Small intestine (tissue), 7 donors: ENCODE data around the gene PRKCD. TPM values are rescaled to one million over a fixed set of nuclear protein-coding genes. Genes with fewer than 3 reads are reported as not detected.

Experiments used
- DNase-seq, 2 donors: peaks; one replicate each; pipeline versions ENCODE4 v3.0.0 to v3.0.0-alpha.2; 2013
- FAIRE-seq: peaks from 2 replicates; lab custom pipeline; 2012; peaks lifted over from hg19 to GRCh38; lab: Jason Lieb, UNC
- H3K27ac ChIP-seq, 3 donors: one replicate each; pipeline ENCODE4 v1.5.1; 2013; ENCODE audit warnings: low read length in 2 of 3, mild to moderate bottlenecking in 2 of 3, control low read depth in 1 of 3, inconsistent platforms in 1 of 3, low read depth in 1 of 3, moderate library complexity in 1 of 3
- H3K27me3 ChIP-seq, 3 donors: one replicate each; pipeline ENCODE4 v1.6.1; 2013; ENCODE audit warnings: low read length in 3 of 3, inconsistent platforms in 1 of 3; ENCODE audit not compliant: control insufficient read depth in 3 of 3, insufficient read depth in 3 of 3
- H3K36me3 ChIP-seq, 3 donors: one replicate each; pipeline ENCODE4 v1.6.1; 2013; ENCODE audit warnings: low read length in 3 of 3, inconsistent platforms in 1 of 3, low read depth in 1 of 3, mild to moderate bottlenecking in 1 of 3, moderate library complexity in 1 of 3; ENCODE audit not compliant: control insufficient read depth in 3 of 3, insufficient read depth in 2 of 3
- H3K4me1 ChIP-seq, 3 donors: one replicate each; pipeline ENCODE4 v1.6.1; 2013; ENCODE audit warnings: low read length in 2 of 3, inconsistent platforms in 1 of 3, low read depth in 1 of 3, mild to moderate bottlenecking in 1 of 3, moderate library complexity in 1 of 3; ENCODE audit not compliant: control insufficient read depth in 3 of 3, insufficient read depth in 2 of 3
- H3K4me3 ChIP-seq, 3 donors: one replicate each; pipeline ENCODE4 v1.5.1; 2013; ENCODE audit warnings: low read length in 3 of 3, control low read depth in 1 of 3, inconsistent platforms in 1 of 3, low read depth in 1 of 3, mild to moderate bottlenecking in 1 of 3, moderate library complexity in 1 of 3
- H3K9me3 ChIP-seq, 2 donors: one replicate each; pipeline ENCODE4 v1.6.1; 2013; ENCODE audit warnings: low read depth in 1 of 2, low read length in 1 of 2; ENCODE audit not compliant: control insufficient read depth in 2 of 2, insufficient read depth in 1 of 2
- WGBS, 3 donors: extraction: QIAGEN DNeasy Blood & Tissue Kit; methylation state at CpG; one replicate each; pipeline ENCODE4 v1.1.7; 2013; 5-methylcytosine and 5-hydroxymethylcytosine counted together
- polyA plus RNA-seq, 4 donors: library from polyadenylated mRNA; stranded (reverse) in 3 of 4; unstranded in 1 of 4; fragments of 200-250 nt in 3 of 4; fragments of 120-200 nt in 1 of 4; gene quantifications; one replicate each; pipeline versions ENCODE4 v1.2.1 to v1.2.3, GENCODE V29; 2013
- donor health status: healthy with polysubstance abuse.
- donor health status: control.
- donor health status: control.
- donor health status: Bipolar disorder and iron deficiency.
- donor health status: healthy.

Gene PRKCD
- polyA plus RNA-seq, 4 donors = 28.9 to 150 (median 67.2) TPM

GRCh38 chr3:53161820-53162671 lies 1.0 kb downstream of the PRKCD start:
- 2 to 6% (median 6%) methylated on average over 24 to 49 of the region's 49 CpGs for WGBS, 3 donors
- peak overlapping the region; percentile 84 to 99 (median 91) for H3K4me3 ChIP-seq
- peak overlapping the region; percentile 85 to 99 (median 95) for H3K27ac ChIP-seq
- peaks cover 7 to 71% (median 10%) of the 10 kb centered on the region in 3 donors for H3K4me1 ChIP-seq
- FAIRE-seq = no peak
- peak; percentile 43 to 67 for DNase-seq
- no peaks in the 10 kb centered on the region for H3K27me3 ChIP-seq
- H3K9me3 ChIP-seq = no peaks in the 10 kb centered on the region
- H3K36me3 ChIP-seq = peaks cover 0 to 35% (median 3%) of the 10 kb centered on the region in 3 donors

- Histone ChIP-seq H3K4me1 (peaks cover 7 to 70% (median 14%) of the 10 kb centered on the region in 3 donors), H3K9me3 (no peaks in the 10 kb centered on the region), H3K36me3 (peaks cover 0 to 41% (median 3%) of the 10 kb centered on the region in 3 donors), H3K4me3 (peak overlapping the region in 2 of 3 donors; percentile 63 to 91), H3K27me3 (no peaks in the 10 kb centered on the region), H3K27ac (peak overlapping the region; percentile 40 to 99 (median 72))
- peak; percentile 67 to 80 for DNase-seq
- no peak for FAIRE-seq
- WGBS, 3 donors = 6 to 42% (median 9%) methylated on average over 12 of the region's 12 CpGs
Measured at GRCh38 chr3:53162672-53163443, 1.8 kb downstream of the PRKCD start.

GRCh38 chr3:53163444-53164387 lies 2.7 kb downstream of the PRKCD start:
- DNase-seq = peak in 1 of 2 donors; percentile 79
- 69 to 74% (median 71%) methylated on average over 6 of the region's 6 CpGs for WGBS, 3 donors
- peaks cover 9 to 68% (median 14%) of the 10 kb centered on the region in 3 donors for H3K4me1 ChIP-seq
- H3K4me3 ChIP-seq = peak overlapping the region in 2 of 3 donors; percentile 63 to 91
- peaks cover 0 to 49% (median 3%) of the 10 kb centered on the region in 3 donors for H3K36me3 ChIP-seq
- no peaks in the 10 kb centered on the region for H3K27me3 ChIP-seq
- no peak for FAIRE-seq
- peak overlapping the region; percentile 40 to 99 (median 72) for H3K27ac ChIP-seq
- H3K9me3 ChIP-seq = no peaks in the 10 kb centered on the region

GRCh38 chr3:53164911-53165310 lies 3.9 kb downstream of the PRKCD start:
- Histone ChIP-seq H3K4me3 (no peak overlapping the region), H3K27me3 (no peaks in the 10 kb centered on the region), H3K9me3 (no peaks in the 10 kb centered on the region), H3K4me1 (peaks cover 7 to 67% (median 20%) of the 10 kb centered on the region in 3 donors), H3K27ac (no peak overlapping the region), H3K36me3 (peaks cover 0 to 60% (median 3%) of the 10 kb centered on the region in 3 donors)
- FAIRE-seq (no peak), DNase-seq (no peak)
- 62 to 70% (median 67%) methylated on average over 9 of the region's 9 CpGs for WGBS, 3 donors

GRCh38 chr3:53166206-53166605 lies 5.2 kb downstream of the PRKCD start:
- DNase-seq (no peak), FAIRE-seq (no peak)
- H3K36me3 ChIP-seq = peaks cover 0 to 72% (median 3%) of the 10 kb centered on the region in 3 donors
- no peaks in the 10 kb centered on the region for H3K27me3 ChIP-seq
- H3K4me3 ChIP-seq = no peak overlapping the region
- no peaks in the 10 kb centered on the region for H3K9me3 ChIP-seq
- H3K27ac ChIP-seq = peak overlapping the region in 2 of 3 donors; percentile 11 to 74
- peaks cover 3 to 73% (median 20%) of the 10 kb centered on the region in 3 donors for H3K4me1 ChIP-seq
- 86 to 100% (median 95%) methylated on average over 4 of the region's 4 CpGs for WGBS, 3 donors

- Histone ChIP-seq H3K4me1 (peaks cover 3 to 79% (median 25%) of the 10 kb centered on the region in 3 donors), H3K36me3 (peaks cover 0 to 79% (median 3%) of the 10 kb centered on the region in 3 donors), H3K27ac (peak overlapping the region in 2 of 3 donors; percentile 11 to 74), H3K9me3 (no peaks in the 10 kb centered on the region), H3K27me3 (no peaks in the 10 kb centered on the region), H3K4me3 (no peak overlapping the region)
- DNase-seq (no peak), FAIRE-seq (no peak)
- 45 to 63% (median 60%) methylated on average over 9 of the region's 9 CpGs for WGBS, 3 donors
Measured at GRCh38 chr3:53166781-53167291, 5.8 kb downstream of the PRKCD start.

GRCh38 chr3:53167418-53168174 lies 6.6 kb downstream of the PRKCD start:
- 75 to 88% (median 75%) methylated on average over 7 of the region's 7 CpGs for WGBS, 3 donors
- Histone ChIP-seq H3K4me3 (no peak overlapping the region), H3K36me3 (peaks cover 0 to 86% (median 3%) of the 10 kb centered on the region in 3 donors), H3K27me3 (no peaks in the 10 kb centered on the region), H3K4me1 (peaks cover 3 to 83% (median 25%) of the 10 kb centered on the region in 3 donors), H3K27ac (peak overlapping the region in 2 of 3 donors; percentile 3 to 74), H3K9me3 (no peaks in the 10 kb centered on the region)
- DNase-seq (no peak), FAIRE-seq (no peak)
